Prostate gland (tissue), 2 donors: ENCODE data around the gene CDC20B. TPM values are rescaled to one million over a fixed set of nuclear protein-coding genes. Genes with fewer than 3 reads are reported as not detected.
A peak's percentile ranks its signal among the peaks of the same experiment; 100 is the strongest.

ENCODE experiments used
- DNase-seq: peaks from one replicate; pipeline ENCODE4 v3.0.0-alpha.2; 2019; ENCODE audit warnings: low spot score
- H3K27ac ChIP-seq, 2 donors: fragments of 200-600 bp; sonication (generic); 2 replicates each; pipeline ENCODE4 v1.5.1; 2017 to 2019
- H3K27me3 ChIP-seq: fragments of 200-600 bp; sonication (generic); replicated peaks from 2 replicates; pipeline ENCODE4 v1.5.1; 2019; ENCODE audit not compliant: insufficient read depth
- H3K36me3 ChIP-seq, 2 donors: fragments of 200-600 bp; sonication (generic); 1 replicate in 1 of 2; 2 replicates in 1 of 2; pipeline versions ENCODE4 v1.5.1 to v1.8.1; 2017 to 2019
- H3K4me1 ChIP-seq: fragments of 200-600 bp; sonication (generic); replicated peaks from 2 replicates; pipeline ENCODE4 v1.5.1; 2019
- H3K4me3 ChIP-seq, 2 donors: fragments of 200-600 bp; sonication (generic); 2 replicates each; pipeline ENCODE4 v1.5.1; 2017 to 2019
- H3K9me3 ChIP-seq: fragments of 200-600 bp; sonication (generic); 2 replicates; pipeline ENCODE4 v1.5.1; 2017
- POLR2A ChIP-seq: fragments of 450-650 bp; IDR thresholded peaks from one replicate; pipeline ENCODE4 v1.6.1; 2016; ENCODE audit warnings: antibody characterized with exemption, mild to moderate bottlenecking
- POLR2AphosphoS5 ChIP-seq: sonication (generic); formaldehyde crosslinking; IDR thresholded peaks from one replicate; pipeline ENCODE4 v1.6.1; 2017; ENCODE audit warnings: antibody characterized with exemption
- WGBS: methylation state at CpG from one replicate; pipeline ENCODE4 v1.1.5; 2018; 5-methylcytosine and 5-hydroxymethylcytosine counted together
- intact Hi-C: fragments of 100-400 bp; cut with DNase I; formaldehyde crosslinking; loops from one replicate; pipeline ENCODE4 v1.14.2; 2022
- microRNA counts, 2 donors: library from miRNA; unstranded; fragments of <30 nt; microRNA quantifications; one replicate each; lab custom pipeline; 2016 to 2017
- microRNA-seq: library from miRNA; unstranded; fragments of <30 nt; microRNA quantifications from one replicate; pipeline ENCODE4, GENCODE V29; 2016
- small RNA-seq, 2 donors: library from RNA; depleted of rRNA; stranded (forward); fragments of <200 nt; gene quantifications; one replicate each; pipeline ENCODE3, GENCODE V24; 2016
- total RNA-seq, 2 donors: library from RNA; depleted of rRNA; stranded (reverse); fragments of >200 nt; gene quantifications; one replicate each; pipeline ENCODE4 v1.1.0, GENCODE V29; 2016
- TF ChIP-seq, protein P1 (sequence below), 4 experiments: fragments of 200-600 bp in 2 of 4; fragments of 450-650 bp in 2 of 4; sonication (generic) in 2 of 4; IDR thresholded peaks; 1 replicate in 3 of 4; 2 replicates in 1 of 4; pipeline ENCODE4 v1.5.1; 2016 to 2019; ENCODE audit warnings: antibody characterized with exemption in 4 of 4, mild to moderate bottlenecking in 2 of 4, moderate library complexity in 2 of 4

CDC20B gene
- total RNA-seq, 2 donors from 2014 or later, result 1.1 TPM; not detected in 1

GRCh38 chr5:55066277-55066676 lies 106.7 kb downstream of the CDC20B start:
- Histone ChIP-seq H3K4me3 (no peak overlapping the region), H3K27ac (no peak overlapping the region), H3K9me3 (no peaks in the 10 kb centered on the region), H3K36me3 (no peaks in the 10 kb centered on the region), H3K4me1 (no peaks in the 10 kb centered on the region), H3K27me3 (no peaks in the 10 kb centered on the region)
- TF ChIP-seq, protein P1, sequence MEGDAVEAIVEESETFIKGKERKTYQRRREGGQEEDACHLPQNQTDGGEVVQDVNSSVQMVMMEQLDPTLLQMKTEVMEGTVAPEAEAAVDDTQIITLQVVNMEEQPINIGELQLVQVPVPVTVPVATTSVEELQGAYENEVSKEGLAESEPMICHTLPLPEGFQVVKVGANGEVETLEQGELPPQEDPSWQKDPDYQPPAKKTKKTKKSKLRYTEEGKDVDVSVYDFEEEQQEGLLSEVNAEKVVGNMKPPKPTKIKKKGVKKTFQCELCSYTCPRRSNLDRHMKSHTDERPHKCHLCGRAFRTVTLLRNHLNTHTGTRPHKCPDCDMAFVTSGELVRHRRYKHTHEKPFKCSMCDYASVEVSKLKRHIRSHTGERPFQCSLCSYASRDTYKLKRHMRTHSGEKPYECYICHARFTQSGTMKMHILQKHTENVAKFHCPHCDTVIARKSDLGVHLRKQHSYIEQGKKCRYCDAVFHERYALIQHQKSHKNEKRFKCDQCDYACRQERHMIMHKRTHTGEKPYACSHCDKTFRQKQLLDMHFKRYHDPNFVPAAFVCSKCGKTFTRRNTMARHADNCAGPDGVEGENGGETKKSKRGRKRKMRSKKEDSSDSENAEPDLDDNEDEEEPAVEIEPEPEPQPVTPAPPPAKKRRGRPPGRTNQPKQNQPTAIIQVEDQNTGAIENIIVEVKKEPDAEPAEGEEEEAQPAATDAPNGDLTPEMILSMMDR (IDR thresholded peaks at IDR 0.05), result no peak
- no peak for TF ChIP-seq POLR2A
- TF ChIP-seq POLR2AphosphoS5, result no peak
- intact Hi-C loops, result no loop called here
- WGBS, result 94% methylated on average over 3 of the region's 3 CpGs
- no peak for DNase-seq

GRCh38 chr5:55064523-55064922 lies 108.5 kb downstream of the CDC20B start:
- WGBS, result 90% methylated on average over 3 of the region's 3 CpGs
- intact Hi-C loops, result no loop called here
- H3K9me3 ChIP-seq, result no peaks in the 10 kb centered on the region
- no peak overlapping the region for H3K27ac ChIP-seq
- H3K4me1 ChIP-seq, result no peaks in the 10 kb centered on the region
- no peaks in the 10 kb centered on the region for H3K36me3 ChIP-seq
- TF ChIP-seq, protein P1 (IDR thresholded peaks at IDR 0.05), result no peak
- TF ChIP-seq POLR2A, result no peak
- TF ChIP-seq POLR2AphosphoS5, result no peak
- no peaks in the 10 kb centered on the region for H3K27me3 ChIP-seq
- DNase-seq, result no peak
- no peak overlapping the region for H3K4me3 ChIP-seq

DNA sequence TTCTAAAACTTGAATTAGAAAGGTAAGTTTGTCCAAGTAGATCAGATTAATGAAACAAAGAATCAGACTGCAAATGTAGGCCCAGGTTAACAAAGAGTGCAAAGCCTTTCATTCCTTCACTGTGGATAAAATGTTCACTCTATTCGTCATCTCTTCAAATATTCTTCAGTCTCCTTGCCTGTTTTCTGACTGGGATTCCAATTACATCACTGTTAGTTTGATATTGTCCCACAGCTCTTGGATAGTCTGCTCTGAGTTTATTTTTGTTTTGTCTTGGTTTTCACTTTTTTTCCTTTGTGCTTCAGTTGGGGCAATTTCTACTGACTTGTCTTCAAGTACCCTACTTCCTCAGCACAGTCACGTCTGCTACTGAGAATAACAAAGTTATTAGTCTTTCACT lies 109.1 kb downstream of the CDC20B start:
- Histone ChIP-seq H3K36me3 (no peaks in the 10 kb centered on the region), H3K27ac (no peak overlapping the region), H3K9me3 (no peaks in the 10 kb centered on the region), H3K4me3 (no peak overlapping the region), H3K27me3 (no peaks in the 10 kb centered on the region), H3K4me1 (no peaks in the 10 kb centered on the region)
- intact Hi-C loops, result no loop called here
- 79% methylated on average over 2 of the region's 2 CpGs for WGBS
- no peak for TF ChIP-seq POLR2AphosphoS5
- no peak for DNase-seq

DNA sequence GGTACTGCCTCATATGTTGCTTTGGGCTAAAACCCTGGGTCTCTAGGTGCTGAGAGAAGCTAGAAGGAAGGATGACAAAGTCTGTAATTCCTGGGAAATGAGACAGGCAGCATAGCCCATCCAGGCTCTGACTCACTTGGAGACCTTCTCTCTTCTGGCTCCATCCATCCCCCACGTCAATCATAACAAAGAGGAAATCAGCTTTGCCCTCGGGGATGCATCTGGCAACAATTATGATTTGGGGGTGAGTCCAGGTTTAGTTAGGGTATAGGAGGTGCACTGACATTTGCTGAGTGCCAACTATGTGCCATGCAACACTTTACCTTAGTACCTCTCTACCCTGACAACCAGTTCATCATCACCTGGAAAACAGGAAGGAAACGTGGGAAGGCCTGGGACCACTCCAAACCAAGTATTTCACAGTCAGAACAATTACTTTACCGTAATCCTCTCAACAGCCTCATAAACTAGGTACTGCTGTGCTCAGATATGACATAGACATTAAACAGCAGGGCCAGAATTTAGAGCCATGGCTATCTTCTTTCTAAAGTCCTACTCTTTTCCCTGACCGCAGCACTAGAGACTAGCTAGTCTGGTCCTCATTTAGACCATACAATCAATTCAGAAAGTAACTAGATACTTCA lies 109.6 kb downstream of the CDC20B start:
- 47% methylated on average over 5 of the region's 5 CpGs for WGBS
- DNase-seq, result no peak
- Histone ChIP-seq H3K9me3 (no peaks in the 10 kb centered on the region), H3K27ac (no peak overlapping the region), H3K4me1 (no peaks in the 10 kb centered on the region), H3K27me3 (no peaks in the 10 kb centered on the region), H3K36me3 (no peaks in the 10 kb centered on the region), H3K4me3 (no peak overlapping the region)
- intact Hi-C loops, result no loop called here
- TF ChIP-seq POLR2A (no peak), POLR2AphosphoS5 (no peak)
- TF ChIP-seq, protein P1 (IDR thresholded peaks at IDR 0.05), result no peak

MicroRNAs within 50 kb of the gene (microRNA counts, 767-probe panel; counts per million panel counts)
- 0 to 431 counts per million in 2 donors for microRNA hsa-miR-449a (lab: Ali Mortazavi, UCI)
- microRNA hsa-miR-449b-5p (lab: Ali Mortazavi, UCI), result 0 to 431 counts per million in 2 donors
- microRNA hsa-miR-449c-5p (lab: Ali Mortazavi, UCI), result 1,408 to 1,597 counts per million in 2 donors

Small RNAs within 50 kb of the gene (microRNA-seq; reads per million reads assigned to microRNA genes)
- gene MIR449A, result 11.2 reads per million, percentile 52 among the genes with 10 or more reads in this experiment
- not detected for gene MIR449B
- gene MIR449C, result 0.75 reads per million

Small RNAs within 50 kb of the gene (small RNA-seq; reads per million reads assigned to genes)
- gene MIR449A (0 to 2.1 reads per million in 2 donors), gene MIR449B (0 to 0.40 reads per million in 2 donors), gene MIR449C (0.28 to 2.6 reads per million in 2 donors)

Other genes with a start within 250 kb of the CDC20B start
- gene ESM1, start 187.6 kb downstream of the CDC20B start, total RNA-seq, result not detected
- gene GZMK, start 148.9 kb downstream of the CDC20B start, total RNA-seq, result under 1 TPM in 1 of 2 donors, not detected in 1; 0.45 TPM
- gene GZMA, start 70.5 kb downstream of the CDC20B start, total RNA-seq, result under 1 TPM in 1 of 2 donors, not detected in 1; 0.36 TPM
- 10 to 100 TPM in 1 of 2 donors, 1 to 10 TPM in 1; 8.4 to 16.0 TPM for gene GPX8, start 13.0 kb downstream of the CDC20B start, total RNA-seq
- gene MCIDAS, start 54.1 kb upstream of the CDC20B start, total RNA-seq, result under 1 TPM in 1 of 2 donors, not detected in 1; 0.80 TPM
- 1 to 10 TPM; 5.6 to 7.2 TPM for gene CCNO, start 60.4 kb upstream of the CDC20B start, total RNA-seq
- 10 to 100 TPM; 24.9 to 28.2 TPM for gene DHX29, start 134.5 kb upstream of the CDC20B start, total RNA-seq
- 10 to 100 TPM; 46.6 to 73.5 TPM for gene MTREX, start 134.8 kb upstream of the CDC20B start, total RNA-seq